GM12892 (cell line): Measurements from ENCODE around the gene NFE2.

Source experiments
- POLR2A ChIP-seq: IDR thresholded peaks from 2 replicates; pipeline ENCODE4 v1.6.1; 2011; ENCODE audit warnings: low read depth, low read length, control low read depth
- POLR2AphosphoS5 ChIP-seq: IDR thresholded peaks from 2 replicates; pipeline ENCODE4 v1.6.1; 2011; ENCODE audit warnings: low read depth, low read length, control low read depth
- TAF1 ChIP-seq: IDR thresholded peaks from 2 replicates; pipeline ENCODE4 v1.6.1; 2011; ENCODE audit warnings: low read depth, mild to moderate bottlenecking, control low read depth, low read length, borderline replicate concordance

GRCh38 chr12:54300225-54300731 is 537 bp downstream of the NFE2 start:
- TF ChIP-seq POLR2A: no peak
- TF ChIP-seq POLR2AphosphoS5: no peak
- no peak for TF ChIP-seq TAF1
